GM12873 (cell line): ENCODE measurements around the gene CDON.

Experiments used
- CTCF ChIP-seq: IDR thresholded peaks from 2 replicates; pipeline ENCODE4 v1.5.1; 2012; ENCODE audit warnings: low read depth, mild to moderate bottlenecking, moderate library complexity, low read length, control low read depth; ENCODE audit not compliant: insufficient read depth; ENCODE audit errors: missing control alignments

CDON gene

GRCh38 chr11:126098204-126098769 is 35.6 kb upstream of the CDON start:
- no peak for TF ChIP-seq CTCF

GRCh38 chr11:126095745-126096144 is 33.1 kb upstream of the CDON start:
- TF ChIP-seq CTCF: no peak

- TF ChIP-seq CTCF: no peak
Measured at GRCh38 chr11:126090452-126090851, 27.8 kb upstream of the CDON start.

GRCh38 chr11:126088999-126089398 is 26.3 kb upstream of the CDON start:
- TF ChIP-seq CTCF: no peak

GRCh38 chr11:126086248-126086647 is 23.6 kb upstream of the CDON start:
- TF ChIP-seq CTCF: no peak

GRCh38 chr11:126084608-126084912 is 21.9 kb upstream of the CDON start:
- no peak for TF ChIP-seq CTCF

GRCh38 chr11:126083829-126084607 is 21.4 kb upstream of the CDON start:
- TF ChIP-seq CTCF: no peak
